GM18502 (cell line): ENCODE results near the gene ADSL.

Experiments
- ATAC-seq: cut with Tn5 transposase; IDR thresholded peaks from one replicate; pipeline ENCODE4 v1.9.1; 2021; ENCODE audit warnings: mild to moderate bottlenecking; ENCODE audit not compliant: unreplicated experiment, poor library complexity

ADSL gene

GRCh38 chr22:40432625-40433024 lies 86.3 kb downstream of the ADSL start:
- ATAC-seq, result no peak

GRCh38 chr22:40433416-40434090 lies 87.3 kb downstream of the ADSL start:
- ATAC-seq, result no peak

- ATAC-seq, result no peak
Observed at GRCh38 chr22:40434106-40434505, 87.8 kb downstream of the ADSL start.

- ATAC-seq, result no peak
Observed at GRCh38 chr22:40434745-40435144, 88.4 kb downstream of the ADSL start.

GRCh38 chr22:40436505-40437431 lies 90.5 kb downstream of the ADSL start:
- ATAC-seq, result peak; percentile 66
